GM23338 (cell line): Measurements from ENCODE around the gene RELN. TPM values are rescaled to one million over a fixed set of nuclear protein-coding genes. Genes with fewer than 3 reads are reported as not detected.

ENCODE experiments used
- ATAC-seq: fragments of 200-7000 bp; cut with Tn5 transposase; 3 replicates; pipeline ENCODE4 v1.9.1; 2020
- DNase-seq: peaks from one replicate; pipeline ENCODE4 v3.0.0-alpha.2; 2015; ENCODE audit warnings: low spot score
- H2AFZ ChIP-seq: fragments of 200-600 bp; sonication (generic); 2 replicates; pipeline ENCODE4 v1.8.0; 2016; ENCODE audit warnings: antibody characterized with exemption, mild to moderate bottlenecking, moderate library complexity
- H3F3A ChIP-seq: fragments of 200-600 bp; sonication (generic); replicated peaks from 2 replicates; pipeline ENCODE4 v1.8.0; 2017; ENCODE audit warnings: antibody characterized with exemption, mixed run types, low read depth
- H3K27ac ChIP-seq: fragments of 200-600 bp; sonication (generic); 2 replicates; pipeline ENCODE4 v1.6.1; 2016; ENCODE audit warnings: low read depth
- H3K27me3 ChIP-seq: fragments of 200-600 bp; sonication (generic); 2 replicates; pipeline ENCODE4 v1.8.0; 2016; ENCODE audit warnings: mild to moderate bottlenecking, mixed run types, moderate library complexity; ENCODE audit not compliant: insufficient read depth
- H3K36me3 ChIP-seq: fragments of 200-600 bp; sonication (generic); 2 replicates; pipeline ENCODE4 v1.8.0; 2016; ENCODE audit warnings: mild to moderate bottlenecking; ENCODE audit not compliant: insufficient read depth
- H3K4me1 ChIP-seq: fragments of 200-600 bp; sonication (generic); 2 replicates; pipeline ENCODE4 v1.8.0; 2016; ENCODE audit warnings: mild to moderate bottlenecking, moderate library complexity; ENCODE audit not compliant: insufficient read depth
- H3K4me2 ChIP-seq: fragments of 200-600 bp; sonication (generic); 2 replicates; pipeline ENCODE4 v1.7.1; 2017; ENCODE audit warnings: mixed run types
- H3K4me3 ChIP-seq: fragments of 200-600 bp; sonication (generic); 2 replicates; pipeline ENCODE4 v1.6.1; 2016; ENCODE audit warnings: mixed run types
- H3K79me2 ChIP-seq: fragments of 200-600 bp; sonication (generic); replicated peaks from 2 replicates; pipeline ENCODE4 v1.8.0; 2017; ENCODE audit warnings: mild to moderate bottlenecking; ENCODE audit not compliant: insufficient read depth
- H3K9me2 ChIP-seq: fragments of 200-600 bp; sonication (generic); 2 replicates; pipeline ENCODE4 v1.8.0; 2017; ENCODE audit not compliant: insufficient read depth
- H4K20me1 ChIP-seq: fragments of 200-600 bp; sonication (generic); replicated peaks from 2 replicates; pipeline ENCODE4 v1.8.0; 2017; ENCODE audit warnings: mild to moderate bottlenecking; ENCODE audit not compliant: insufficient read depth
- H3K27ac Mint-ChIP-seq: 2 replicates; pipeline ENCODE4 v1.8.0; 2020; ENCODE audit warnings: inconsistent platforms, mild to moderate bottlenecking, moderate library complexity, mixed read lengths
- H3K27me3 Mint-ChIP-seq: 3 replicates; pipeline ENCODE4 v1.8.0; 2022; ENCODE audit warnings: low read depth, mild to moderate bottlenecking, moderate library complexity, mixed read lengths, inconsistent platforms; ENCODE audit not compliant: insufficient read depth, poor library complexity
- H3K36me3 Mint-ChIP-seq: 3 replicates; pipeline ENCODE4 v1.8.0; 2021; ENCODE audit warnings: low read depth, mild to moderate bottlenecking, inconsistent platforms, moderate library complexity, mixed read lengths
- H3K4me1 Mint-ChIP-seq: 3 replicates; pipeline ENCODE4 v1.8.0; 2020; ENCODE audit warnings: mild to moderate bottlenecking, inconsistent platforms, mixed read lengths
- H3K4me3 Mint-ChIP-seq: 3 replicates; pipeline ENCODE4 v1.8.0; 2021; ENCODE audit warnings: moderate library complexity, mild to moderate bottlenecking, inconsistent platforms, mixed read lengths
- H3K9me3 Mint-ChIP-seq: 3 replicates; pipeline ENCODE4 v1.8.0; 2020; ENCODE audit warnings: moderate library complexity, mild to moderate bottlenecking, inconsistent platforms, mixed read lengths
- CREB1 ChIP-seq: fragments of 250-450 bp; sonication (Bioruptor Pico); IDR thresholded peaks from 2 replicates; pipeline ENCODE4 v1.5.0; 2020; ENCODE audit warnings: low read depth, mild to moderate bottlenecking, moderate library complexity
- EZH2 ChIP-seq: fragments of 200-600 bp; sonication (generic); IDR thresholded peaks from one replicate; pipeline ENCODE4 v1.8.0; 2017; ENCODE audit warnings: antibody characterized with exemption, mild to moderate bottlenecking, low read depth; ENCODE audit not compliant: unreplicated experiment
- EZH2phosphoT487 ChIP-seq: fragments of 200-600 bp; sonication (generic); IDR thresholded peaks from one replicate; pipeline ENCODE4 v1.8.1; 2018; ENCODE audit warnings: antibody characterized with exemption; ENCODE audit not compliant: unreplicated experiment
- JUNB ChIP-seq: IDR thresholded peaks from one replicate; pipeline ENCODE4 v1.6.1; 2016; ENCODE audit warnings: antibody characterized with exemption; ENCODE audit not compliant: unreplicated experiment
- NANOG ChIP-seq: IDR thresholded peaks from 2 replicates; pipeline ENCODE4 v1.6.1; 2016; ENCODE audit warnings: antibody characterized with exemption, borderline replicate concordance
- POLR2AphosphoS5 ChIP-seq: IDR thresholded peaks from 2 replicates; pipeline ENCODE4 v1.6.1; 2016; ENCODE audit warnings: antibody characterized with exemption, low read depth
- STAT1 ChIP-seq: IDR thresholded peaks from one replicate; pipeline ENCODE4 v1.6.1; 2016; ENCODE audit warnings: antibody characterized with exemption; ENCODE audit not compliant: unreplicated experiment
- ZNF114 ChIP-seq: fragments of 250-450 bp; sonication (Bioruptor Pico); IDR thresholded peaks from 2 replicates; pipeline ENCODE4 v1.5.0; 2020; ENCODE audit warnings: mild to moderate bottlenecking, moderate library complexity
- ZNF331 ChIP-seq: fragments of 250-450 bp; sonication (Bioruptor Pico); IDR thresholded peaks from 2 replicates; pipeline ENCODE4 v1.5.0; 2020; ENCODE audit warnings: low read depth, mild to moderate bottlenecking, moderate library complexity
- polyA plus RNA-seq: library from polyadenylated mRNA; unstranded; fragments of >200 nt; fragmentation: Nextera tagmentation; extraction: Ambion mirVana; gene quantifications from 2 replicates; pipeline ENCODE4 v1.2.1, GENCODE V29; 2016
- total RNA-seq: library from RNA; depleted of rRNA; stranded (reverse); fragments of >200 nt; shearing (Covaris generic); gene quantifications from 2 replicates; pipeline ENCODE4 v1.2.3, GENCODE V29; 2014
- TF ChIP-seq, protein P1 (sequence below), 2 experiments: fragments of 200-600 bp in 1 of 2; sonication (generic) in 1 of 2; conservative IDR thresholded peaks; 2 replicates each; pipeline versions ENCODE4 v1.5.1 to v1.6.1; 2016 to 2017; ENCODE audit warnings: antibody characterized with exemption in 2 of 2, low read depth in 2 of 2, mild to moderate bottlenecking in 2 of 2, moderate library complexity in 1 of 2
- TF ChIP-seq, protein P2 (sequence below): IDR thresholded peaks from 2 replicates; pipeline ENCODE4 v1.6.1; 2016; ENCODE audit warnings: antibody characterized with exemption
- TF ChIP-seq, protein P3 (sequence below): fragments of 250-450 bp; sonication (Bioruptor Pico); IDR thresholded peaks from 2 replicates; pipeline ENCODE4 v1.5.0; 2020; ENCODE audit warnings: mild to moderate bottlenecking, moderate library complexity
- TF ChIP-seq, protein P4 (sequence below): IDR thresholded peaks from one replicate; pipeline ENCODE4 v1.6.1; 2018; ENCODE audit warnings: antibody characterized with exemption; ENCODE audit not compliant: unreplicated experiment

Gene RELN
- total and polyA plus RNA-seq, 2 experiments from 2014 or later = 0.10 to 0.76 TPM

DNA sequence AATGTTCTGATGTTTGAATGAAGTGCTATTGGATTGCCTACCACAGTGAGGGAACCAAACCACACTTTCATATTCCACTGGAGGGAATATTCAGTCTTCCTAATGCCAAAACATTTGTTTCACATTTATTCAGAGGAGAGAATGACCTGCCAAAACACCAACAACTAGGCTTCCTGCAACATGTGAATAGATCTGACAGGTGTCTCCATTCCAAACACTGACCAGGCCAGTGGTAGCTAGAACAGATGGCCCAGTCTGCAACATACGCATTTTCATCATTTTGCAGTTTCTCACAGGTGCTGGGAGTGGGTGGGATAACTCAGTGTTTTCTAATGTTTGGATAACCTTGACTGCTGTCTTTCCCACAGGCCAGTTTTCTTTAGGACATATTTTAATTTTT lies 110.0 kb downstream of the RELN start:
- ATAC-seq (no peak), DNase-seq (no peak)
- Mint-ChIP-seq H3K27ac (no peak overlapping the region), H3K36me3 (no peaks in the 10 kb centered on the region), H3K9me3 (no peaks in the 10 kb centered on the region; the same call in 2 of the 3 replicates), H3K4me1 (peaks cover 12% of the 10 kb centered on the region), H3K27me3 (no peaks in the 10 kb centered on the region), H3K4me3 (no peak overlapping the region)
- no peaks in the 10 kb centered on the region for H3F3A ChIP-seq
- no peak overlapping the region for H3K4me2 ChIP-seq
- no peaks in the 10 kb centered on the region for H4K20me1 ChIP-seq
- H3K36me3 ChIP-seq = no peaks in the 10 kb centered on the region
- no peak overlapping the region for H2AFZ ChIP-seq
- H3K79me2 ChIP-seq = no peaks in the 10 kb centered on the region
- H3K4me3 ChIP-seq = no peak overlapping the region
- peaks cover 5% of the 10 kb centered on the region for H3K4me1 ChIP-seq
- H3K9me2 ChIP-seq = peaks cover 9% of the 10 kb centered on the region
- no peak overlapping the region for H3K27ac ChIP-seq
- no peaks in the 10 kb centered on the region for H3K27me3 ChIP-seq
- TF ChIP-seq, protein P1, sequence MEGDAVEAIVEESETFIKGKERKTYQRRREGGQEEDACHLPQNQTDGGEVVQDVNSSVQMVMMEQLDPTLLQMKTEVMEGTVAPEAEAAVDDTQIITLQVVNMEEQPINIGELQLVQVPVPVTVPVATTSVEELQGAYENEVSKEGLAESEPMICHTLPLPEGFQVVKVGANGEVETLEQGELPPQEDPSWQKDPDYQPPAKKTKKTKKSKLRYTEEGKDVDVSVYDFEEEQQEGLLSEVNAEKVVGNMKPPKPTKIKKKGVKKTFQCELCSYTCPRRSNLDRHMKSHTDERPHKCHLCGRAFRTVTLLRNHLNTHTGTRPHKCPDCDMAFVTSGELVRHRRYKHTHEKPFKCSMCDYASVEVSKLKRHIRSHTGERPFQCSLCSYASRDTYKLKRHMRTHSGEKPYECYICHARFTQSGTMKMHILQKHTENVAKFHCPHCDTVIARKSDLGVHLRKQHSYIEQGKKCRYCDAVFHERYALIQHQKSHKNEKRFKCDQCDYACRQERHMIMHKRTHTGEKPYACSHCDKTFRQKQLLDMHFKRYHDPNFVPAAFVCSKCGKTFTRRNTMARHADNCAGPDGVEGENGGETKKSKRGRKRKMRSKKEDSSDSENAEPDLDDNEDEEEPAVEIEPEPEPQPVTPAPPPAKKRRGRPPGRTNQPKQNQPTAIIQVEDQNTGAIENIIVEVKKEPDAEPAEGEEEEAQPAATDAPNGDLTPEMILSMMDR (conservative IDR thresholded peaks at IDR 0.05; ENCODE audit: low read depth in 2 of 2) = no peak
- TF ChIP-seq JUNB (no peak), EZH2 (no peak), POLR2AphosphoS5 (no peak), ZNF114 (CRISPR knock-in tag) (no peak), EZH2phosphoT487 (no peak), CREB1 (no peak), ZNF331 (CRISPR knock-in tag) (no peak), STAT1 (no peak), NANOG (no peak)
- TF ChIP-seq, protein P2, sequence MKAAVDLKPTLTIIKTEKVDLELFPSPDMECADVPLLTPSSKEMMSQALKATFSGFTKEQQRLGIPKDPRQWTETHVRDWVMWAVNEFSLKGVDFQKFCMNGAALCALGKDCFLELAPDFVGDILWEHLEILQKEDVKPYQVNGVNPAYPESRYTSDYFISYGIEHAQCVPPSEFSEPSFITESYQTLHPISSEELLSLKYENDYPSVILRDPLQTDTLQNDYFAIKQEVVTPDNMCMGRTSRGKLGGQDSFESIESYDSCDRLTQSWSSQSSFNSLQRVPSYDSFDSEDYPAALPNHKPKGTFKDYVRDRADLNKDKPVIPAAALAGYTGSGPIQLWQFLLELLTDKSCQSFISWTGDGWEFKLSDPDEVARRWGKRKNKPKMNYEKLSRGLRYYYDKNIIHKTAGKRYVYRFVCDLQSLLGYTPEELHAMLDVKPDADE = no peak
- TF ChIP-seq, protein P3, sequence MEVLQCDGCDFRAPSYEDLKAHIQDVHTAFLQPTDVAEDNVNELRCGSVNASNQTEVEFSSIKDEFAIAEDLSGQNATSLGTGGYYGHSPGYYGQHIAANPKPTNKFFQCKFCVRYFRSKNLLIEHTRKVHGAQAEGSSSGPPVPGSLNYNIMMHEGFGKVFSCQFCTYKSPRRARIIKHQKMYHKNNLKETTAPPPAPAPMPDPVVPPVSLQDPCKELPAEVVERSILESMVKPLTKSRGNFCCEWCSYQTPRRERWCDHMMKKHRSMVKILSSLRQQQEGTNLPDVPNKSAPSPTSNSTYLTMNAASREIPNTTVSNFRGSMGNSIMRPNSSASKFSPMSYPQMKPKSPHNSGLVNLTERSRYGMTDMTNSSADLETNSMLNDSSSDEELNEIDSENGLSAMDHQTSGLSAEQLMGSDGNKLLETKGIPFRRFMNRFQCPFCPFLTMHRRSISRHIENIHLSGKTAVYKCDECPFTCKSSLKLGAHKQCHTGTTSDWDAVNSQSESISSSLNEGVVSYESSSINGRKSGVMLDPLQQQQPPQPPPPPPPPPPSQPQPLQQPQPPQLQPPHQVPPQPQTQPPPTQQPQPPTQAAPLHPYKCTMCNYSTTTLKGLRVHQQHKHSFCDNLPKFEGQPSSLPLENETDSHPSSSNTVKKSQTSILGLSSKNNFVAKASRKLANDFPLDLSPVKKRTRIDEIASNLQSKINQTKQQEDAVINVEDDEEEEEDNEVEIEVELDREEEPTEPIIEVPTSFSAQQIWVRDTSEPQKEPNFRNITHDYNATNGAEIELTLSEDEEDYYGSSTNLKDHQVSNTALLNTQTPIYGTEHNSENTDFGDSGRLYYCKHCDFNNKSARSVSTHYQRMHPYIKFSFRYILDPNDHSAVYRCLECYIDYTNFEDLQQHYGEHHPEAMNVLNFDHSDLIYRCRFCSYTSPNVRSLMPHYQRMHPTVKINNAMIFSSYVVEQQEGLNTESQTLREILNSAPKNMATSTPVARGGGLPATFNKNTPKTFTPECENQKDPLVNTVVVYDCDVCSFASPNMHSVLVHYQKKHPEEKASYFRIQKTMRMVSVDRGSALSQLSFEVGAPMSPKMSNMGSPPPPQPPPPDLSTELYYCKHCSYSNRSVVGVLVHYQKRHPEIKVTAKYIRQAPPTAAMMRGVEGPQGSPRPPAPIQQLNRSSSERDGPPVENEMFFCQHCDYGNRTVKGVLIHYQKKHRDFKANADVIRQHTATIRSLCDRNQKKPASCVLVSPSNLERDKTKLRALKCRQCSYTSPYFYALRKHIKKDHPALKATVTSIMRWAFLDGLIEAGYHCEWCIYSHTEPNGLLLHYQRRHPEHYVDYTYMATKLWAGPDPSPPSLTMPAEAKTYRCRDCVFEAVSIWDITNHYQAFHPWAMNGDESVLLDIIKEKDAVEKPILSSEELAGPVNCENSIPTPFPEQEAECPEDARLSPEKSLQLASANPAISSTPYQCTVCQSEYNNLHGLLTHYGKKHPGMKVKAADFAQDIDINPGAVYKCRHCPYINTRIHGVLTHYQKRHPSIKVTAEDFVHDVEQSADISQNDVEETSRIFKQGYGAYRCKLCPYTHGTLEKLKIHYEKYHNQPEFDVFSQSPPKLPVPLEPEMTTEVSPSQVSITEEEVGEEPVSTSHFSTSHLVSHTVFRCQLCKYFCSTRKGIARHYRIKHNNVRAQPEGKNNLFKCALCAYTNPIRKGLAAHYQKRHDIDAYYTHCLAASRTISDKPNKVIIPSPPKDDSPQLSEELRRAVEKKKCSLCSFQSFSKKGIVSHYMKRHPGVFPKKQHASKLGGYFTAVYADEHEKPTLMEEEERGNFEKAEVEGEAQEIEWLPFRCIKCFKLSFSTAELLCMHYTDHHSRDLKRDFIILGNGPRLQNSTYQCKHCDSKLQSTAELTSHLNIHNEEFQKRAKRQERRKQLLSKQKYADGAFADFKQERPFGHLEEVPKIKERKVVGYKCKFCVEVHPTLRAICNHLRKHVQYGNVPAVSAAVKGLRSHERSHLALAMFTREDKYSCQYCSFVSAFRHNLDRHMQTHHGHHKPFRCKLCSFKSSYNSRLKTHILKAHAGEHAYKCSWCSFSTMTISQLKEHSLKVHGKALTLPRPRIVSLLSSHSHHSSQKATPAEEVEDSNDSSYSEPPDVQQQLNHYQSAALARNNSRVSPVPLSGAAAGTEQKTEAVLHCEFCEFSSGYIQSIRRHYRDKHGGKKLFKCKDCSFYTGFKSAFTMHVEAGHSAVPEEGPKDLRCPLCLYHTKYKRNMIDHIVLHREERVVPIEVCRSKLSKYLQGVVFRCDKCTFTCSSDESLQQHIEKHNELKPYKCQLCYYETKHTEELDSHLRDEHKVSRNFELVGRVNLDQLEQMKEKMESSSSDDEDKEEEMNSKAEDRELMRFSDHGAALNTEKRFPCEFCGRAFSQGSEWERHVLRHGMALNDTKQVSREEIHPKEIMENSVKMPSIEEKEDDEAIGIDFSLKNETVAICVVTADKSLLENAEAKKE (CRISPR knock-in tag) = no peak
- TF ChIP-seq, protein P4, sequence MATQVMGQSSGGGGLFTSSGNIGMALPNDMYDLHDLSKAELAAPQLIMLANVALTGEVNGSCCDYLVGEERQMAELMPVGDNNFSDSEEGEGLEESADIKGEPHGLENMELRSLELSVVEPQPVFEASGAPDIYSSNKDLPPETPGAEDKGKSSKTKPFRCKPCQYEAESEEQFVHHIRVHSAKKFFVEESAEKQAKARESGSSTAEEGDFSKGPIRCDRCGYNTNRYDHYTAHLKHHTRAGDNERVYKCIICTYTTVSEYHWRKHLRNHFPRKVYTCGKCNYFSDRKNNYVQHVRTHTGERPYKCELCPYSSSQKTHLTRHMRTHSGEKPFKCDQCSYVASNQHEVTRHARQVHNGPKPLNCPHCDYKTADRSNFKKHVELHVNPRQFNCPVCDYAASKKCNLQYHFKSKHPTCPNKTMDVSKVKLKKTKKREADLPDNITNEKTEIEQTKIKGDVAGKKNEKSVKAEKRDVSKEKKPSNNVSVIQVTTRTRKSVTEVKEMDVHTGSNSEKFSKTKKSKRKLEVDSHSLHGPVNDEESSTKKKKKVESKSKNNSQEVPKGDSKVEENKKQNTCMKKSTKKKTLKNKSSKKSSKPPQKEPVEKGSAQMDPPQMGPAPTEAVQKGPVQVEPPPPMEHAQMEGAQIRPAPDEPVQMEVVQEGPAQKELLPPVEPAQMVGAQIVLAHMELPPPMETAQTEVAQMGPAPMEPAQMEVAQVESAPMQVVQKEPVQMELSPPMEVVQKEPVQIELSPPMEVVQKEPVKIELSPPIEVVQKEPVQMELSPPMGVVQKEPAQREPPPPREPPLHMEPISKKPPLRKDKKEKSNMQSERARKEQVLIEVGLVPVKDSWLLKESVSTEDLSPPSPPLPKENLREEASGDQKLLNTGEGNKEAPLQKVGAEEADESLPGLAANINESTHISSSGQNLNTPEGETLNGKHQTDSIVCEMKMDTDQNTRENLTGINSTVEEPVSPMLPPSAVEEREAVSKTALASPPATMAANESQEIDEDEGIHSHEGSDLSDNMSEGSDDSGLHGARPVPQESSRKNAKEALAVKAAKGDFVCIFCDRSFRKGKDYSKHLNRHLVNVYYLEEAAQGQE = no peak
